GM10266 (cell line): Measurements from ENCODE around the gene MED16.

Experiments used
- DNase-seq: peaks from one replicate; pipeline ENCODE4 v3.0.0; 2012; ENCODE audit errors: extremely low spot score
- CTCF ChIP-seq: IDR thresholded peaks from 2 replicates; pipeline ENCODE4 v1.5.1; 2012; ENCODE audit warnings: mild to moderate bottlenecking, low read depth; ENCODE audit not compliant: control insufficient read depth, insufficient read depth; ENCODE audit errors: missing control alignments

MED16 gene

DNA sequence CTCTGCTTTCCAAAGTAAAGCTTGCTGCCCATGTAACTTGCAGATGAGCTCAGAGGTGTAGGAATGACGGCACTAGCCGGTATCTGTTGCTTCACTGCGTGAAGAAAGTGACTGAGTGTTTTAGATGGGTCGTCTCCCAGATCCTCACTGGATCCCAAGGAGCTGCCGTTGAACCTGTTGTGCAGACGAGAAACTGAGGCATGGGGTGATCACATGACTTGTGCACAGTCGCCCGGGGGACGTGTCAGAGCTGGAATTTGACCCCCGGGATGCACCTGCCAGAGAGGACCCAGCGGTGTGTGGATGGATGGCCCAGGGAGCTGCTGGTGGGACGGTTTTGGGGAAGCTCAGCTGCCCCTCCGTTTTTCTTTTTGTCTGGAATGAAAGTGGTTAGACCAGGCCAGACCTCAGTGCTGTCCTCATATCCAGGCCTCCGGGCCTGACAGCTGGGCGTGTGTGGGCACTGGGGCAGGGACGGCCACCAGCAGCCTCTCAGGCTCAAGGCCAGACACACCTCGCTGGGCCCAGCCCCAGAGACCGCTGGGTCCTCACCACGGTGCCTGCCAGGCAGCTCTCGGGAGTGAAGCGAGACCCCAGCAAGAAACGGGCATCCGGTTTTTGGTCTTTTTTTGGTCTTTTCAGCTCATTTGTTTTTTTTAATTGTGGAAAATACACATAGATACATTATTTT, 45.4 kb upstream of the MED16 start:
- TF ChIP-seq CTCF = no peak
- no peak for DNase-seq

DNA sequence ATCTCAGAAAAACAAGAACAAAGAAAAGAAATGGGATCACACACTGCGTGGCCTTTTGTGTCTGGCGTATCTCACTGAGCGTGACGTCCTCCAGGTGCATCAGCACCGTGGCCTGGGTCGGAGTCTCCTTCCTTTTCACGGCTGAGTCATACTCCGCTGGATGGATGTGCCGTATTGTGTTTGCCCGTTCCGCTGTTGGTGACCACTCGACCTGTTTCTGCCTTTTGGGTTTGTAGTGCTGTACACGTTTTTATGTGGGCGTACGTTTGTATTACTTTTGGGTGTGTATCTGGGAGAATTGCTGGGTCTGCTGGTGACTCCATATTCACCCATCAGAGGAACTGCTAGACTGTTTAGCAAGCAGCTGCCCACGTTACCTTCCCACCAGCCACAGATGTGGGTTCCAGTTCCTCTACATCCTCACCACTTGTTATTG, 44.3 kb upstream of the MED16 start:
- no peak for TF ChIP-seq CTCF
- peak; percentile 71 for DNase-seq

DNA sequence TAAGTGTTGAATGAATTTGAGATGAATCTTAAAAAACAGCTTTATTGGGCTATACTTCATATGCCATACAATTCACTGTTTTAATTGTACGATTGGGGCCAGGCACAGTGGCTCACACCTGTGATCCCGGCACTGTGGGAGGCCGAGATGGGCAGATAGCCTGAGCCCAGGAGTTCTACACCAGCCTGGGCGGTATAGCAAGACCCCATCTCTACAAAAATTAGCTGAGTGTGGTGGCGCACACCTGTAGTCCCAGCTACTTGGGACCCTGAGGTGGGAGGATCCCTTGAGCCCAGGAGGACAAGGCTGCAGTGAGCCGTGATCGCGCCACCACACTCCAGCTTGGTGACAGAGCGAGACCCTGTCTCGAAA, 43.2 kb upstream of the MED16 start:
- TF ChIP-seq CTCF = no peak
- DNase-seq = no peak

DNA sequence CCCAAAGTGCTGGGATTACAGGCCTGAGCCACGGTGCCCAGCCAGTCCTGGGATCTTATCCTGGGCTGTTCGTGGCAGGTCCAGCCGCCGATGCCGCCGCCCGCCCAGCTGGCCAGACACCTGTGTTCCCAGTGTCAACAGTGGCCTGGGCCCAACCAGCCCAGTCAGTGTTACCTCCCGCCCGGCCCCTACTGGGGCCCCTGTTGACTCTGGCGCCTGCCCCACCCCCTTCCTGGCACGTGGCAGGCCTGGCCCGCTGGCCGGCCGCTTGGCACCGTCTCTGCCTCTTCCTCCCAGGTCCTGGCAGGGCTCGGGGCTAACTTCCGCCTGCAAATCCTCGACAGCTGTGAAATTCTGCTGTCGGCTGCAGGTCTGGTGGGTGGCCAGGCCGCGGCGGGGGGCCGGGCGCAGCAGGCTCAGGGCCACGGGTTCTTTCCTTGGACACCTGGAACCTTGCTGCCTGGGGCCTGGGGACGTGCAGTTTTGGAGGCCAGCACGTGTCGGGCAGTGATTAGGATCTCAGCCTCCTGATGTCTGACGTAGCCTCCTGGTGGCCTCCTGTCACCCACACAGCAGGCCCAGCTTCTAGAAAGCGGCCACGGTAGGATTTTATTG, 42.0 kb upstream of the MED16 start:
- DNase-seq = no peak
- TF ChIP-seq CTCF = no peak

GRCh38 chr19:934197-934840, 41.3 kb upstream of the MED16 start:
- no peak for DNase-seq
- TF ChIP-seq CTCF = no peak

- TF ChIP-seq CTCF = no peak
- no peak for DNase-seq
Observed at GRCh38 chr19:933553-933882, 40.5 kb upstream of the MED16 start.
